Measurements from ENCODE around the gene SMARCD2.
"Not testable (repeated sequence)": the region's sequence is repeated elsewhere in the genome, so short reads cannot be mapped to it uniquely, and the experiment has no call there.

Gene SMARCD2

GRCh38 chr17:63800783-63801182 lies 41.7 kb downstream of the SMARCD2 start:
- no peak for DNase-seq (ENCODE audit: low read depth)

- DNase-seq (ENCODE audit: low read depth), result peak; percentile 26
Measured at GRCh38 chr17:63798572-63799106, 43.8 kb downstream of the SMARCD2 start.

- not testable (repeated sequence) for DNase-seq (ENCODE audit: low read depth)
Measured at GRCh38 chr17:63796375-63796774, 46.1 kb downstream of the SMARCD2 start.

- DNase-seq (ENCODE audit: low read depth), result no peak
Measured at GRCh38 chr17:63792055-63792729, 50.3 kb downstream of the SMARCD2 start.

GRCh38 chr17:63790057-63790456 lies 52.4 kb downstream of the SMARCD2 start:
- DNase-seq (ENCODE audit: low read depth), result no peak

- DNase-seq (ENCODE audit: low read depth), result no peak
Measured at GRCh38 chr17:63786971-63787711, 55.3 kb downstream of the SMARCD2 start.

- no peak for DNase-seq (ENCODE audit: low read depth)
Measured at GRCh38 chr17:63786117-63786516, 56.4 kb downstream of the SMARCD2 start.

- DNase-seq (ENCODE audit: low read depth), result peak; percentile 10
Measured at GRCh38 chr17:63785556-63785955, 56.9 kb downstream of the SMARCD2 start.

GRCh38 chr17:63783522-63783921 lies 59.0 kb downstream of the SMARCD2 start:
- DNase-seq (ENCODE audit: low read depth), result no peak

All from fibroblast of the conjunctiva (primary cell).